GM18505 (cell line): ENCODE results near the gene GRB10.

Source experiments
- ATAC-seq: cut with Tn5 transposase; IDR thresholded peaks from one replicate; pipeline ENCODE4 v1.9.1; 2021; ENCODE audit not compliant: unreplicated experiment
- POLR2A ChIP-seq: IDR thresholded peaks from 4 replicates; pipeline ENCODE4 v1.6.1; 2011; ENCODE audit warnings: borderline replicate concordance; ENCODE audit not compliant: insufficient read depth, insufficient read length; ENCODE audit errors: extremely low read depth

Gene GRB10

DNA sequence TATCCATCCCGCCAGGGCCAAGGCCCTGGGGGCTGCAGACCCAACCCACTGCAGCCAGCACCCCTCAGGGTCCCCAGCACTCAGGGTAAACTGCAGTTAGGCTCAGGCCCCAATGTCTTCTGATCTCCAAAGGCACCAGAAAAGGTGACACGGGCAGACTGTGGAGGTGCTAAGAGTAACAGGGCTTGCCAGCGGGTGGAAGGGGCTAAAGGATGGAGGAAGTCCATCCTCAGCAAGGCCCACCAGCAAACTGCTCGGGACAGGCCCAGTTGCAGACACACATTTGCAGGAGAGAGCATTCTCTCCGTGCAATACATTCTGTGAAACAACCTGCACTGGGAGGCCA lies 121.9 kb downstream of the GRB10 start:
- TF ChIP-seq POLR2A = no peak
- ATAC-seq = no peak

DNA sequence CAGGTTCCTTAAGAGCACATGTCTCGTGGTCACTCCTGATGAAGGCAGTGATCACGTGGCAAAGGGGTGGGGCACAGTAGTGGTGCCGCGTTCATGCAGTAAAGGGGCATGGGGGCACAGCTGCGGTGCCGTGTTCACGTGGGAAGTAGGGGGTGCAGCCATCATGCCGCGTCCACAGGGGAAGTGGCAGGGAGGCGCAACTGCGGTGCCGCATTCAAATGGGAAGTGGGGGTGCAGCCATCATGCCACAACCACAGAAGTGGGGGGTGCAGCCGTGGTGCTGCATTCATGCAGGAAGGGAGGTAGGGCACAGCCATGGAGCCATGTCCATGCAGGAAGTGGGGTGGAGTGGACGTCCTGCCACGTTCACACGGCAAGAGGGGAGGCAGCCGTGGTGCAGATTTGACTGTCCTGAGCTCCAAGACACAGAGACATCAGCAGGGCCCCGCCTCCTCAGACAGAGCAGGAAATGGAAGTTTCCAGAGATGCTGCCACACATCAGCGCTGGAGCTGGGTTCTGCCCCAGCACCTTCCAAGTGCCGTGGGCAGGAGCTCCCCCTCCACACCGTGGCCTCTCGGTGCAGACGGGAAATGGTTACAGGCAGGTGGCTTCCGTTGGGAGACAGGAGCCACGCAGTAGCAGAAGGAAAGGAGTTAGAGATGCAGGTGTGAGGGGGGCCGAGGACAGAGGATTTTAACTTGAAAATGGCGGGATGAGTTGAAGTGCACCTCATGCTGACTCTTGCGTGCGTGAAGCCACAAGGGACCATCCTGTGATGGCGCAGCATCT lies 122.5 kb downstream of the GRB10 start:
- no peak for ATAC-seq
- TF ChIP-seq POLR2A = no peak

DNA sequence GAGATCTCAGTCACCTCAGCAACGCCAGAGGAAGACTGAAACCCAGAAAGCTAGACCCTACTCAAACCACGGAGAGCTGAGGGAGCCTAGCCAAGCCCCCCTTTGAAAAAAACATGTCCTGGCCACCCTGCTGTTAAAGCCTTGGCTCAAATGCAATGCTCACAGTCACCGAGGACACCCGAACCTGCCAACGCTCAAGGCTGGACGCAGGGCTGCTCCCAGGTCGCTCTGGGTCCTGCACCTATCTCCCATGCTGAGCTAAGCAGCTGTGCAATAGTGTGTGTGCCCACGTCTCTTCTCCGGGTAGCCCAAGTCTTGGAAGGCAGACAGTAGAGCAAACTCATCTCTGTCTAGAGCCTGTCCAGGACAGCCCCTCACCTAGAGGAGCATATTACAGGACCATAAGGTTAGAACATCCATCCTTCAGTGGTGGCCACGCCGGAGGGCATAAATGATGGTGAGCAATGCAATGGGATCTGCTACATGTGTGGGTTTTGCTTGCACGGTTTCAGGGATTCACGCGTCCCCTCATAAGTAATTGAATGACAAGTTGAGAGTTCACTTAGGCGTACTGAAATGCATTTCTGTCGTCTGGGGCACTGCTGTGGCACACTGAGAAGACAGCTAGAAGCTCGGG lies 123.2 kb downstream of the GRB10 start:
- no peak for TF ChIP-seq POLR2A
- ATAC-seq = no peak

DNA sequence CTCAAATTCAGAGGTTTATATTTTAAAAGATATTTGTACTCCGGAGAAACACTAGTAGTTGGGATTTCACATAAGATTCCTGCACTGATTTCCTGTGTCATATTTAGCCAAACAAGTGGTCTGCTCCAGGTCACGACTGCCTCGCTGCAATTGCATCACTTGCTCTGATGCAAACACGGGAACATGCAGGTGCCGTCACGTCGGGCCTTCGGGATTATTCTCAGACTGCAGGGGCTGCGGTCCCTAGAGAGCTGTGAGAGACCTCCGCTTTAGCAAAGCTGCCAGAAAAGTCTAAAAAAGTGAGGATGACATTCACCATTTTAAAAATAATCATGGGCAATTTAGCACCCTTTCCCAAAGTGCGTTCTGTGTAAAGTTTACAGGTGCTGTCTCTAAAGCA lies 124.0 kb downstream of the GRB10 start:
- ATAC-seq = no peak
- TF ChIP-seq POLR2A = no peak

DNA sequence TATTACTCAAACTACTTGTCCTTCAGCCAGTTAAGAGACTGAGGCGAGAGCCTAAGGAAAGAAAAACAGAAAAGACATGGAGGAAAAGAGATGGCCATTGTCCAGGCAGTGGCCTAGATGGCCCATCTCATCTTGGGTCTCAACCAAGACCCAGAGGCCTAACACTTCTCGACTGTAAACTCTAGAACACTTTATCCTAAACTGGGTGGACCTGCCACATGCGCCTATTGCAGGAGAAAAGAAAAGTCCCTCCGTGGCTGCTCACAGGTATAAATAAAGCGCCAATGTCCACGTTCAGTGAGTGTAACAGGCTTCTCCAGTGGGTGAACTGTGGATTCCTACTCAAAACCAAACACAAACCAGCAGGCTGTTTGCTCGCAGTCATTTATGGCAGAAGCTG lies 124.8 kb downstream of the GRB10 start:
- no peak for ATAC-seq
- TF ChIP-seq POLR2A = no peak

DNA sequence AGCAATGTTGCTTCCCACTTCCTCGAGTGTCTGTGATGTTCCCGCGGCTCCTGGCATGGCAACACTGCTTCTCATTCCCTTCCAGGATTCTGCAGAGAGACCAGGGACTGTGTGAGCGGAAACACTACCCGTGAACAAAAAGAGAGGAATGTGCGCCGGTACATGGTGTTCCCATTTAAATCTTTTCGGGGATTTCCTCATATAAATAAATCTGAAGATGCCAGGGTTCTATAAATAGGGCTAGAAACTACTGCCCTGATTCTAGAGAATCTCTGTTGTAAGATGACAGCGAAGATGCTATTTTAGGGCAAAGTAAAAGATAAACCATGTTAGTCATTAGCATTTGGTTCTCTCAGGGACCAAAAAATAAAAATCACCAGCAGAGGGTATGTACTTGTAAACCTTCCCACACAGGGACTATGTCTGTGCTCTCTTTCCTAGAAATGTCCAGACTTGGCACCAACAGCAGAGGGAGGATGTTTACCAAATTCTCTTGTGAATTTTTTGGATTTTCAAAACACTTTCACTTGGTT lies 125.3 kb downstream of the GRB10 start:
- no peak for ATAC-seq
- TF ChIP-seq POLR2A = no peak

DNA sequence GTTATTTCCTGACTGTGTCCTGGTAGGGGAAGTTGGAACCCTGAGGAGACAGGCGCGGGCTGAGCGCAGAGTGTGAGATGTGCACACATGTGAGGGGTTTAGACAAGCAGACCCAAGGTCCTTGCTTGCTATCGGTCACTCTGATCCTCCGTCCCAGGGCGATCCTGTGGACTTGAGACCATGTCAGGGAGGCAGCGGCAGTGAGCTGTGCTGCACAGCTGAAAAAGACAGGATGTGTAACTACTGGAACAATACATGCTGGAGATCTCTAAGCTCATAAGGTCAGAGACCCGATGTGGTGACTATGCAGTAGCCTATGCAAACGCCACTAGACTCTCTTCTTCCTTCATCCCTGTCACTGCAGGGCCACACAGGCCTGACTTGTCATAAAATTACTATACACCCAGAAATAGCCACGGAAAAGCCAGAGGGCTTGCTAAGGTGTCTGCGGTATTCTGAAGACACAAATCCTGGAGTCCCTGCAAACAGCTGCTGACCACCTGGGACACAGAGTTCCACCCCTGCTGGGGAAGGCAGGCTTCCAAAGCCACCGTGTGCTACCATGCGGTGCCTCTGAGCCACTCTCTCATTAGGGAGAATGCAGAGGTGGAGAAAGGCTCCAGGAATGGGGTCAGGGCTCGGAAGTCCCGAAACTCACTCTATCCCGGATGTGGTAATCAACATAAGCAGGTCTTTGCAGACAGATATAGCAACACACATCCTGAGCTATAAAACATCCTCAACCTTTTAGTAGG lies 126.4 kb downstream of the GRB10 start:
- TF ChIP-seq POLR2A = no peak
- no peak for ATAC-seq

DNA sequence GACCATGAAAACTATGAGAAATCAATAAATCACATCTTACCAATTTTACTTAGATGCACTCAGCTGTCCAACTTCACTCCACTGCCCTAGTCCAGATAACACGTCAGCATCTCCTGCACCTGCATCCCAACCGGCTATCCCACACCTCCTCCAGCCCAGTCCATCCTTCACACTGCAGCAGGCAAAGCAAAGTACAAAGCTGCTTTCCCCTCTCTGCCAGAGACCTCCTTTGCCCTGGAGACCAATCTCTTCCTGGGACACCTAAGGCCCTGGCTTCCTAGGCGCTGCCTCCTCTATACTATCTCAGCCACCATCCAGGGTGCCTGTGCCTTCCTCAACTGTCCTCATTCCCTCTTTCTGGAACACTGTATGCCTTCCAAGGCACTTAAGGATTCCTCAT lies 127.2 kb downstream of the GRB10 start:
- TF ChIP-seq POLR2A = no peak
- no peak for ATAC-seq

DNA sequence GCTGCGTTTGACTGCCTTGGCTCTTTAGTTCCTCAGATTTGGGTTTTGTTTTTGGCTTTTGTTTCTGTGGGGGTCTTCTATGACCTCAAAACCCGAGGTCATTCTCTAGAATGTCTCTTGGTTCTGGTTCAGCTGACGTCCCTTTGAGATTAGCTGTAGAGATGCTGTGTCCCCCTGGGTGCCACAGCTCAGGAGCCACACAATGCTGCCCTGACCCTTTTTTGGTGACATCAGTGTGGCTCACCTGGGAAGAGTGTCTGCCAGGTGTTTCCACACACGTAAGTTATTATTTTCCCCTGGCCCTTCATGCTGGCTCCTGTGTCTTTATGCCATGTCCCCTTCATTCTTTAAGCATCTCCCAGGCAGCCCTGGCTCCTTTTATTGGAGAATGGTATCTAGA lies 127.7 kb downstream of the GRB10 start:
- TF ChIP-seq POLR2A = no peak

DNA sequence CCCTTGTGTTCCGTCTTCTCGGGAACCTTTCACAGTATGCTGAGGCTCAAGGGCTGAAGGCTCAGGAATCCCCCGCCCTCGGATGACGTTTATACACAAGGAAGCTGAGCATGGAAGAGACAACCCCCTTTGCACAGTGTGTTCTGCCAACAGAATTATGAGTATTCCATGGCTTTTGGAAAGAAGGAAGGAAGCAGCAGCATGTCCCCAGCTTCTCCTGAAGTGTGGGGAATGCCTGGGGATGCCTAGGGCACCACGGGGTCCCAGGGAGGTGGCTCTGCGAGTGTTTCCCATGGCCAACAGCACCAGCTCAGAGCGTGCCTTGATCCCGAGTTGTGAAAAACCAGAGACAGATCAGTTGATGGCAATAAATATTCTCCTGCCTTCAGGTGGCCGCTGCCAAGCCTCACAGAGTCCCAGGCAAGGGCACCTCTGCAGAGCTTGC lies 128.7 kb downstream of the GRB10 start:
- no peak for ATAC-seq
- no peak for TF ChIP-seq POLR2A

More for the DNA sequence above, 127.7 kb downstream of the GRB10 start:
- no peak for ATAC-seq

DNA sequence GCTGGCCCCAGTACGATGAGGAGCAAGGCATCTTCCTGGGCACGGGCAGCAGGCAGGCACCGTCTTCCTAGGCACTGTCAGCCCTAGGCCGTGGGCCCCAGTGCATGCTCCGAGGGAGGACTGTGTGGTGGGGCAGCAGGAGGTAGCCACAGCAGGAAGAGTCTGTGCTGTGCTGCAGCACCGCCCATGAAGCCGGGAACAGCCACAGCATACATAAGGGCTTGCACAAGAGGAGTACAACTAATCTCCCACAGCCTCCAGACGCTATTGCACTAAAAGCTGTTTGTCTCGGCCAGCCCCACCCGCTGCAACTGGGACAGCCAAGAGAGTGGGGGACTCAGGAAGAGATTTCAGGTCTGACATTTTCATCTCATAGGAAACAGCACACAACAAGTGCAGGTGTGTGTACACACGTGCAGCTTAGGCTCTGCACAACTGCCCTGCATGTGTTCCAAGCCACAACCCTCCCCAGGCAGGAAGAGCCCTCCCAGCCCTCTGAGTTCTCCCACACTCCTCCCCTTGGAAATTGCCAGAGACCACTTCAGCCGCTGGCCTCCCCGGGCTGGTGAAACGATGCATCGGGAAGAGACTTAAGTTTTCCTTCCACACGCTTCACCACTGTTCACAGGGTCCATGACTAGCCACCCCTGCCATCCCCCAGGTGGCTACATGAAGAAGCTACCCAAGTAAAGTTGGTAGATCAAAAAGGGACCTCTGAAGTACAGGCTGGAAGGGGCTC lies 129.4 kb downstream of the GRB10 start:
- no peak for TF ChIP-seq POLR2A
- no peak for ATAC-seq

DNA sequence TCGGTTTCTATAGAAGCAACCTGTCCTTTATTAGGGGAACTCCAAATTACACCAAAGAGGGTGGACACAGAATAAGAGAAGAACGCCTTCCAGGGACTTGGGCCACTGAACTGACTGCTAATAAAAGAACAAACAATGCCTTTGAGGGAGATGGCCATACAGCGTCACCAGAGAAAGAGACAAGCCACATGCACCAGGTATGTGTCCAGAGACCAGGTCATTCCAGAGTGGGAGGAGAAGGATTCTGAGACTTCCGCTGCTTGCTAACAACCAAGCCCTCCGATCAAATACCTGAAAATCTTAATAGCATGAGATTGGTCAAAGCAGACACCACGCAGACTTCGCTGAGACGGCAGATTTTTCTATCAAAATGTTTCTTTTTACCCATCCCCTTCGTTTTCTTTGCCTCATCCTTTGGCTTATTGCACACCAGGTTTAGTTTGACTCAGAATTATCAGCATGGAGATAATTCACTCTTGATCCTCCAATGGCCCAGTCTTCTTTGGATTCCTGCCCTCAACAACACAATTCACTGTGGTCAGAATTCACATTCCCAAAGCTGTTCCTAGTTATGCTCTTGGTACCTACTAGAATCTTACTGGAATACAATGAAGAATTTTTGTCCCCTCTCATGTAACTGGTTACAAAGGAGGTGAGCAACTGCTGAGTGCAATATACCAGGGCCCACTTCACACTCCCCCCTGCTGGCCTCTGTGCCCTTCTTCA lies 130.1 kb downstream of the GRB10 start:
- no peak for TF ChIP-seq POLR2A
- ATAC-seq = no peak

DNA sequence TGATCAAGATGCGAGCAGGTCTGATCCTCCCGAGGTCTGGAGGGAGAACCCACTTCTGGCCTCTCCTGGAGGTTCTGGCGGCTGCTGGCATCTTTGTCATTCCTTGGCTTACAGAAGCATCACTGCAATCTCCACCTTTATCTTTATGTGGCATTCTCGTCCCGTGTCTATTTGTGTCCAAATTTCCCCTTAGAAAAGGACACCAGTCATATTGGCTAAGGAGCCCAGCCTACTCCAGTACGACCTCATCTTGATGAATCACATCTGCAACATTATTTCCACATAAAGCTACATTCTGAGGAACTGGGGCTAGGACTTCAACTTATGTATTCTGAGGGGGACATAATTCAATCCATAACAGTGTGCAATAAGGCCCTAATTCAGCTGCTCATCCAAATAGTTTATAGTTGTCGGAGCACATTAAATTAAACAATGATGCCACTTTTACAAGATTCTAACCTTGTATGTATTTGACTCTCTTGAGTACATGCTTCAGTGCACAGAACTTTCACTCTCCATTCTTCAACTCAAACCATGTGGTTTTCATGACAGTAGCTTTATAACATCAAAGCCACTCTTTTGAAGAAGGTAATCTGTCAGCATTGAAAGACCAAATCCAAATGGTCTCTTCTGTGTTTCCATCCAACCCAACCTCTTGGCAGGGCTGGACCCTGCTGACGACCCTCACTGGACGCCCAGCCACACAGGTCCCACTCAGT lies 131.3 kb downstream of the GRB10 start:
- no peak for TF ChIP-seq POLR2A
- ATAC-seq = peak; percentile 72
